ENCODE data around the gene WNT3A.

GRCh38 chr1:228089519-228090380 lies 83.0 kb downstream of the WNT3A start:
- TF ChIP-seq CTCF (conservative IDR thresholded peaks at IDR 0.05; ENCODE audit: low read depth, low read length) (no peak), BHLHE40 (IDR thresholded peaks at IDR 0.05; ENCODE audit: low read depth, low read length) (no peak), MAZ (IDR thresholded peaks at IDR 0.05; ENCODE audit: borderline replicate concordance, low read depth, low read length) (no peak)
